Fibroblast of skin of scalp (primary cell): Measurements from ENCODE around the gene SERINC5.
"Not testable (repeated sequence)": the region's sequence is repeated elsewhere in the genome, so short reads cannot be mapped to it uniquely, and the experiment has no call there.

Source experiments
- DNase-seq: peaks from one replicate; pipeline ENCODE4 v3.0.0-alpha.2; 2013

Gene SERINC5

DNA sequence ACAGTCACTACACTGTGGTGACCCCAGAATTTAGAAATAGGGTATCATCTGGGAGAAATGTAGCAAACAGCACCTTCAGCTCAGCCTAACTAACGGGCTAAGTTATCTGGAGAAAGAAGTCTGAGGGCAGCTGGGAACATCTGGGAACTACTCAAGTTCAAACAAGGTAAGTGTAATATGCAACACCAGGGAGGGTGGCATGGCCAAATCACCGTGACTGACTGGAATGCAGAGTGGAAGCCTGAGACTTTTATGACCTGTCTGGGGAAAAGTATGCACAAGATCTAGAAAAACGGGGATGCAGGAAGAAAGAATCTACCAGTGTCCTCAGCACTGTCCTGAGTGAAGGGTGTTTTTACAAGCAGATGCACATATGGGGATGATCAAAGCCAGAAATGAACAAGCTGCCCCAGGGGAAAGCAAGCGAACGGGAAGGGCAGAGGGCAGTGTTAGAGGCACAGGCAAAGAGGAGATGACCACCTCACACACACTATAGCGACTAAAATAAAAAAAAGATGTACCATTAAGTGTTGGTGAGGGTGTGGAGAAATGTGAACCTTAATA, 59.9 kb downstream of the SERINC5 start:
- no peak for DNase-seq

DNA sequence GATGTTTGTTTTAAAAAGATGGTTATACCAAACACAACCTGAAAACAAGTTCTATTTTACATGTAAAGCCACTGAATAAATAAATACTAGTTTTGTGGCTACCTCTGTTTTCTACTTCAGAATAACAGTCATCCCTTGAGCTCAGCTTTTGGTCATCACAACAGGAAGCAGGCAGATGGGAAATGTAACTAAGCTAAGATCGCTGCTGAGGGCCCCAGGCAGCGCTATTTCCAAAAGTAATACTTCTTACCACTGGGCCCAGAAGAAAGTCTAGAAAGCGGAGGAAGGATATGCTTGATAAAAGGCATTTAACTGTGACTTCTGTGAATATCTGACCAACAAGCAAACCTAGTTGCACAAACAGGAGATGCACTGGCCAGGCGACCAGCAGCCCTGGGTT, 61.4 kb downstream of the SERINC5 start:
- DNase-seq = no peak

DNA sequence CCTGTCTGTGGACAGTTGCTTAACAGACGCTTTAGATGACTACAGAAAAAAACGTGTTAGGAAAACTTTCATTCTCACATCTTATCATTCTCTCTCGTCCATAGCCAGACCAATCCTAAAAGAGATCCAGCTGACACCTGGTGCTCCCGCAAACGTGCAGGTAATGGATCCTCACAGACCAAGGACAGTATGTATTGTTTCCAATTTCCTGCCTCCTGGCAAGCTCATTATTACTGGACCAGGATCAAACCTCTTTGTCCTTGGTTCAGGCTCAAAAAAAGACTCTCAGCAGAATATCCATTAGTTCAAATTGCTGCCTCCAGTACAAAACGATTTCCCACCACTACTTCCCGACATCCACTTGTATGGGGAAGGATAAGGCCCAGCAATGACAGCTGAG, 62.4 kb downstream of the SERINC5 start:
- DNase-seq = no peak

DNA sequence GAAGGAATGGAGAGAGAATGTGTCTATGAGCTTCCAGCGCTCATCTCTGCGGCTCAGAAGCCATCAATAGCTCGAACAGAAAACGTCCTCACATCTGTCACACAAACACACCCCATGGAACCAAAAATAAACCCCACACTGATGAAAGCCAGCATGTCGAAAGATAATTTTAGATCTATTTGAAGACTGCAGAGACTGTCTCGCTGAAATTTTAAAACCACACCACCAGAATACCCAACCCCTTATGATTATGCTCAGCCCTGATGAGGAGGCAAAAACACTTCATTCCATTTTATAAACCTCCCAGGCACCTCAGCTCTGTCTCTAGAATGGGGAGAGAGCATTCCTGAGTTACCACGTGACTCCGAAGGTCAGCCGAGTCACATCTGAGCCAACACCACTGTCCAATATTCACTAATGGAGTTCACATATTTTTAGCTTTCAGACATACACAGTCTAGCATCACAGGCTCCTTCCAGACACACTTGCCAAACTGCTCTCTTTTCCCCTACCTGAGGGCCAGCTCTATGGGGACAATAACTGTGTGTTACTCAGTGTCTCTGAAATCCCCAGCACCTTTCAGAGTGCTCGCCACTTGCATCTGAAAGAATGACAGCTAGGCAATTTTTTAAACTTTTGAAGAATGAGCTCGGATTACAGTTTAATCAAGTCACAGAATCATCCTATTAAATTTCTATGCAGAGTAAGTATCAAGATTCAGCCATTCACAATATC, 63.2 kb downstream of the SERINC5 start:
- DNase-seq = peak; percentile 40

DNA sequence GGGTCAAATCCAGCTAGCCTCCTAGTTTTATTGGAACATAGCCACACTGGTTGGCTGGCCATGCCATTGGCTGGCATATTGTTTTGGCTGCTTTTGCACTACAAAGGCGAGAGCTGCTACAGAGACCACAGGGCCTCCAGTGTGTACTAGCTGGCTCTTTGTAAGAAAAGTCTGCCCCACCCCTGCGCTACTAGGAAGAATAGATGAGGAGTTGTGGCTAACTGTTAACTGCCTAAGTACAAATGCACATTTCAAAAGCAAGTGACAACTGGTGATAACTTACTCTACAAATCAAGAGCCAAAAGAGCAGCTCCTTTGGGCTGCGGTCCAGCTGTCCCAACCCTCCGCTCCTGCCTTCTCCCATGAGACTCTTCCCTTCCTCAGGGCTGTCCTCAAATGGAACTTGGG, 63.9 kb downstream of the SERINC5 start:
- no peak for DNase-seq

DNA sequence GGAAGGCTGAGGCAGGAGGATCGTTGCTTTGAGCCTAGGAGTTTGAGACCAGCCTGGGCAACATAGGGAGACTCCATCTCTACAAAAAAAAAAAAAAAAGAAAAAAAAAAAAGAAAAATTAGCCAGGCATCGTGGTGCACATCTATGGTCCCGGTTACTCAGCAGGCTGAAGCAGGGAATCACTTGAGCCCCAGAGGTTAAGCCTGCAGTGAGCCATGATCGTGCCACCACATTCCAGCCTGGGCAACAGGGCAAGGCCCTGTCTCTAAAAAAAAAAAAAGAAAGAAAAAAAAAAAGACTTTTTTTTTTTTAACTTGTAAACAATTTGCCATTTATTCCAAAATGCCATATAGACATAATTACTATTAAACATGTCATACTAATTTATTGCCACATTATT, 64.5 kb downstream of the SERINC5 start:
- DNase-seq = no peak

DNA sequence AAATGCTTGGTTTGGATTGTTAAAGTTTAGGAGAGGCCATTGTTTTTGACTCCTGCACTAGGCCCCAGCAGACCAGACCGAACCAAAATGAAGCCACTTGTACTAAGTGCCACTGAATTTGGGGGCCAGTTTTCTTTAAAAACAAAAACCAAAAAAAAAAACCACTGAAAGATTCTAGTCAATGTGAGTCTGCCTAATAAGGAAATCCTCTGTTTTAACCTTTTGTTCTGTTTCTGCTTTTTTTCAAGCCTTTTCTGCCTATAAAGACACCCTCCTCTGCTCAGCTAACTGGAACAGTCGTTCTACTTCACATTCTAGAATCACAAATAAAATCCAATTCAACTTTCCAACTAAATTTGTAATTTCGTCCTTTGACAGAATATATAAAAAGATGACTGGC, 64.9 kb downstream of the SERINC5 start:
- no peak for DNase-seq

DNA sequence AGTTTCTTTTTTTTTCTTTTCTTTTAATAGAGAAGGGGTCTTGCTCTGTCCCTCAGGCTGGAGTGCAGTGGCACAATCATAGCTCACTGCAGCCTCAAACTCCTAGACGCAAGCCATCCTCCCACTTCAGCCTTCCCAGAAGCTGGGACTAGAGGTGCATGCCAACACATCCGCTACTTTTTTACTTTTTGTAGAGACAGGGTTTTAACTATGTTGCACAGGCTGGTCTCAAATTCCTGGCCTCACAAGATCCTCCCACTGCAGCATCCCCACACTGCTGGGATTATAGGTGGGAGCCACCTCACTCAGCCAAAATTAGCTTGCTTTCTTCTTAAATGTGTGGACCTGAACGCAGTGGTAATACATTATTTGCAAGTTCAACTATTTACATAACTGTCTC, 66.1 kb downstream of the SERINC5 start:
- DNase-seq = no peak

DNA sequence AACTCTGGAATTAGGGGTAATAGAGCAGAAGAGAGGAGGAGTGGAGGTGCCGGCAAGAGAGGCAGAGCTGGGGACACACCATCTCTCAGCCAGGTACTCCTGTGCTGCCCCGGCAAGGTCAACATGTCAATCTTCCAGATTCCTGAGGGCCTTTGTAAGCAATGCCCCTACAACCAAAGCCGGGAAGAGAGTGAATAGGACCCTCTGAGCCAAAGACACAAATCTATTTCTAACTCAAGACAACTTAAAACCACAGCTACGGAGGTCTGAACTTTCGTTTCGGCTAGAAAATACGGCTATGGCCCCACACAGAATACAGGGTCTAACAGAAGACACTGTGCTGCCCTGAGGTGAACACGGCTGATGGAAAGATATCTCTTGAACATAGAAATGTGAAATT, 66.6 kb downstream of the SERINC5 start:
- no peak for DNase-seq

DNA sequence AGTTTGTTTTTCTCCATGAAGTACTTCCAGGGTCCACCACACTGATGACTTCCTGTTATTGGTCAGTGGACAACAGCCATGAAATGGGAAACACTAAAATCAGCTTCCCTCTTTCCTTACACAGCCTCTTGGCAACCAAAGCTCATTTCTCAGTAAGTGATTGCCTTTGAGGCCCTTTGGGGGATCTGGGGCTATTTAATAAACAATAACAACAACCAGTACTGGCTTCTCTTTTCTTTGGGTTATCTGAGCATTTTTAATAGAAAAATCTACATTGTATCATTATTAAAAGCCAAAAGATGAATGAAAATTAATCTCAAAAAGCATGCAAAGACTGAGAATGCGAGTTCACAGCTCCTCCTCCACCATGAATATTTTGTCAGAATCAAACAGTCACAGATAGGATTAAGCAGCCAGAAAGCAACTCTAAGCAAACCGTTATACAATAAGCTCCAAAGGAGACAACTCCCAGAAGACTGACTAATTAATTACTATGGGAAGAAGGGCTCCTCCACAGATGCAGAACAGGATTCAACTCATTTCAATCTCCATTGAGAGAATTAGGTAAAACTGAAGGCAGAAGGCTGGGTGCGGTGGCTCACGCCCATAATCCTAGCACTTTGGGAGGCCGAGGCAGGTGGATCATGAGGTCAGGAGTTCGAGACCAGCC, 68.3 kb downstream of the SERINC5 start:
- DNase-seq = no peak

DNA sequence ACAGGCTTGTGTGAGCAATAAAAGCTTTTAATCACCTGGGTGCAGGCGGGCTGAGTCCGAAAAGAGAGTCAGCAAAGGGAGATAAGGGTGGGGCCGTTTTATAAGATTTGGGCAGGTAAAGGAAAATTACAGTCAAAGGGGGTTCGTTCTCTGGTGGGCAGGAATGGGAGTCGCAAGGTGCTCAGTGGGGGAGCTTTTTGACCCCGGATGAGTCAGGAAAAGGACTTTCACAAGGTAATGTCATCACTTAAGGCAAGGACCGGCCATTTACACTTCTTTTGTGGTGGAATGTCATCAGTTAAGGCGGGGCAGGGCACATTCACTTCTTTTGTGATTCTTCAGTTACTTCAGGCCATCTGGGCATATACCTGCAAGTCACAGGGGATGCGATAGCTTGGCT, 70.3 kb downstream of the SERINC5 start:
- not testable (repeated sequence) for DNase-seq

DNA sequence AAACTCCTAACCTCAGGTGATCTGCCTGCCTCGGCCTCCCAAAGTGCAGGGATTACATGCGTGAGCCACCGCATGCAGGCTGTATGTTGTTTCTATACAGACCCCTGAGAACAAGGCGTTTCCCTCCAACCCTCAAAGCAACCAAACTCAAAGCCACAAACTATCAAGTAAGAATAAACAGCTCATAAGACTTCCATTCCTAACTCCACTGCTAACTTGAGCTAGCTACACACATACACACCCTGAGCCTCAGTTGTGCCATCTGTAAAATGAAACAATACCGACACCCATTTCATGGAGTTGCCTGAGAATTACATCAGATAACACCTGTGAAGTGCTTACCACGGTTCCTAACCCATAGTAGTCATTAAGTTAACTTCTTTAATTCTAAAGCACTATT, 70.8 kb downstream of the SERINC5 start:
- no peak for DNase-seq

DNA sequence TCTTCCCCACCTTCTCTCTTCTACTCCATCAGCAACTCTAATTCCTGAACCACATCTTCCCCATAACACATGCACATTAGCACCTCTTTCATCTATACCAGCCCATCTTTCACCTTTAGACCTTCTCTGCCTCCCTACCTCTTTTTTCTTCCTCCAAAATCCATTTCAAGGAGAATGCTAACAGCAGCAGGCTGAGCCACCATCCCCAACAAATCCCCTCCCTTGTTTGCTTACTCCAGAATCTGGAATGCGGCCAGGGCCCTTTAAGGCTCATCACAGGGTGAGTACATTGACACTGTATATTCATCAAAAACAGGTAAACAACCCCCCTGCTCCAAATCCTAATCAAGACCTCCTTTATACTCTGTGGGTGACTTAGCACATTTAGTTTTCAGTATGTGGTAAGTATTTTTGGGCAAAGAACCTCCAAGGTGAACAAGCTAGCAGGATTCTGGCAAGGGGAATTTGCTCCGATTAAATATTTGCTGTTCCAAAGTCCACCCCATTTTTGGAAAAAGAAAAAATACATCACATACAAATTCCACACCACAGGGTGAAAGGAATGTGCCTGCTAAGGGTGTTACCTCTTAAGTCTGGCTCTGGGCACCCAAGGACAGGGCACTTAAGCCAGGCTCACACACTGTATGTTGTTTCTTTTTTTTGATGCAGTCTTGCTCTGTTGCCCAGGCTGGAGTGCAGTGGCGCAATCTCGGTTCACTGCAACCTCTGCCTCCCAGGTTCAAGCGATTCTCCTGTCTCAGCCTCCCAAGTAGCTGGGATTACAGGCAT, 71.4 kb downstream of the SERINC5 start:
- no peak for DNase-seq

DNA sequence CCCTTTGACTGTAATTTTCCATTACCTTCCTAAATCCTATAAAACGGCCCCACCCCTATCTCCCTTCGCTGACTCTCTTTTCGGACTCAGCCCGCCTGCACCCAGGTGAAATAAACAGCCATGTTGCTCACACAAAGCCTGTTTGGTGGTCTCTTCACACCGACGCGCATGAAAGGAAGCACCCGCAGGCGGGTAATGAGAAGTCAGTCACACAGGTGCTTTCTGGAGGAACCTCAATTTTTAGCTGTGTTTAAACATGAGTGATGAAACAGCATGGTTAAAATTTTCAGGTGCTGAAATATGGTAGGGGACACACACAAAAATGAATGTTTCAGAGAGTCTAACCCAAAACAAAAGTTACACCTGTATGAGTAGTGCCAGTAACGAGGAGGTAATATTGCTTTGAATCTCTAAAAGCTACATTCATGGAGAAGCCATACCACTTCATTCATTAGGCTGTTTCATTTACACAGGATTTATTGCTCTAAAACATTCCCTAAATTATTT, 72.1 kb downstream of the SERINC5 start:
- not testable (repeated sequence) for DNase-seq

DNA sequence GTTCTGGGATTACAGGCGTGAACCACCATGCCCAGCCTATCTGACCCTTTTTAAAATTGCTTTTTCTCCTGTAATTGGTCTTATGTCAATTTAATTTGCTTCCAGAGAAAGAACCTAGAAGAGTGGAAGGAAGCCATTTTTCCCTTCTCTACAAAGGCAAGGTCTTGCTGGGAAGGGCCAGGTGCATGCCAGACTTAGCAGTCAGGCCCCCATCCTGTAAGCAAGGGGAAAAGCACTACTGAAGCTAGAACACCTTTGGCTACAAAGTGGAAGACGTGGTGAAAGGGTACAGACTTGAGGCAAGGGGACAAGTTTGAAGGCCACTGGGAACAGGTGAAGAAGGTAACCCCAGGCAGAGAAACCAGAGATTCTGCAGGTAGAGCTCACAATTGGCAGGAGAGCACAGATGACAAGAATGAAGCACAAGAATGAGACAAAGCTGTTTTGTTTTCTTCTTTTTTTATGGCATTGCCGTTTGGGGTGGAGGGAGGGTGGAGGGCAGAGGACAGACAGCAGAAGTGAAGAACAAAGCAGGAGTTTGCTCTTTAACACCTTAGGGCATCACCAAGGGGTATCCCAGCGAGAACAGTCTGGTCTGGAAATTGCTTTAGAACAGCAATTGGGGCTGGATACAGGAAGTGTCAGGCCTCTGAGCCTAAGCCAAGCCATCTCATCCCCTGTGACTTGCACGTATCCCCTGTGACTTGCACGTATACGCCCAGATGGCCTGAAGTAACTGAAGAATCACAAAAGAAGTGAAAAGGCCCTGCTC, 72.9 kb downstream of the SERINC5 start:
- DNase-seq = no peak

DNA sequence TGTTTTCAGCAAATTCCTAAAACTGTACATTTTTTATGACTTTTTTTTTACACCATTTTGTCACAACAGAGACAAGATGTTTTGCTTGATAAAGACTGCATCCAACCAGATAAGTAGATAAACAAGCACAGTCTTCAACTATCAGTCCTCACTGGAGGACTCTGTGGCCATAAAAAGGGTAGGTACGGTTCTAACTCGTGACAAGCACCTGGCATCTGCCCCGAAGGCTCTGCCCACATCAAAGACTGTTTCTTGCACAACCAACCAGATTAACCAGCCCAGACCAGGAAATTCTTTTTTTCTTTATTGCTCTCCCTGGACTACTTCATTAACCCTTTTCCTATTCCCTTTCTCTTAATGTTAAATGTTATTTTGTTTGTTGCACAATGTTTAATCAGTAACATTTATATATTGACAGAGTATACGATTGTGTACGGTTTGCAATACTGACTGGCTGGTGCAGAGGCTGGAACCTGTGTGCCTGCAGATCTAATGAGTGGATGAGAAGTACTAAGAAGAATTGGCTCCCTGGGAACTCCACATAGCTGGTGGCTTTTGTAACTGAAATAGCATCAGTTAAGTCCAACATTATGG, 74.1 kb downstream of the SERINC5 start:
- no peak for DNase-seq

DNA sequence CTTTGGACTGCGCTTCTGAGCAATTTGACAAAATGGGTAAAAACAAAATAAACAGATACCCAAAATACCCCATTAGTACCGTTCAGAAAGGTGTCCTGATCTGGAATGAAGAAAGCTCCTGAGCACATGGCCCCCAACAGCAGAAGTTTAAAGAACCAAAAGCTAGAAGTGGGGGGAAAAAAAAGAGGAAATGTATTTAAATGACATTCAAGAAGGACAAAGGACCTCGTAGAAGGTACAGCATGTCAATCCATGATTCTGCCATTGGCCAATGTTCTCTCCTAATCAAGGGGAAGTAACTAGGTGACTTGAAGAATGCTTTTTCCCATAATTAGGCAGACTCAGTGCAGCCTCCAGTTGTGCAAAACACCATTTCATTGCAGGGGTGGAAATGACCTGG, 78.6 kb downstream of the SERINC5 start:
- no peak for DNase-seq

DNA sequence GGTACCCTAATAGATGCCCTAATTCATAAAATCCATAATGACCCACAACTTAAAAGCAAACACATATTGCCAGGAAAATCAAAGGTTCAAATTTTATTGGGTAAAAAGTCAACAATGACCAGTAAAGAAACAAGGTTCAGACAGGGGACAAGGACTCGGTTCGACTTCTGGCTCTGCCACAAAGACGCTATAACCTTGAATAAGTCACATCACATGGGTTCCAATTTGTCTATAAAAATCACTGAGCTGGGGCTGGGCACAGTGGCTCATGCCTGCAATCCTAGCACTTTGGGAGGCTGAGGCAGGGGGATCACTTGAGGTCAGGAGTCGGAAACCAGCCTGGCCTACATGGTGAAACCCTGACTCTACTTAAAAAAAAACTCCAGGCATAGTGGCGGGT, 80.5 kb downstream of the SERINC5 start:
- DNase-seq = no peak

DNA sequence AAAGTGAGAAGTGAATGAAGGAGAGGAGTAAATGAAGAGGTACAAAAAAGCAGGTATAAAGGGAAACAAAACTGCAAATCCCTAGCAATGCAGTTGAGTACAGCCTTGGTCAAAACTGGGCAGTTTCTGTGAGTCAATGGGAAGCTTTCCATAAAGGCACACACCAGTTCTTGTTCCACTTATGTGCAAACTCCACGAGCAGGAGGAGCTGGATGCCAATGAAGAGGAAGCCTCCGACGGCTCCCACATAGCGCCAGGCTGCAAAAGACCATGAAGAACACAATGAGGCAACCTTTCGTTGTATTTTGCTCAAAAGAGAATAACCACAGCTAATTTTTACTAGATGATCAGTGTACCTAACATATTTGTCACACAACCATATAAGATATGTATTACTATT, 81.1 kb downstream of the SERINC5 start:
- DNase-seq = no peak

DNA sequence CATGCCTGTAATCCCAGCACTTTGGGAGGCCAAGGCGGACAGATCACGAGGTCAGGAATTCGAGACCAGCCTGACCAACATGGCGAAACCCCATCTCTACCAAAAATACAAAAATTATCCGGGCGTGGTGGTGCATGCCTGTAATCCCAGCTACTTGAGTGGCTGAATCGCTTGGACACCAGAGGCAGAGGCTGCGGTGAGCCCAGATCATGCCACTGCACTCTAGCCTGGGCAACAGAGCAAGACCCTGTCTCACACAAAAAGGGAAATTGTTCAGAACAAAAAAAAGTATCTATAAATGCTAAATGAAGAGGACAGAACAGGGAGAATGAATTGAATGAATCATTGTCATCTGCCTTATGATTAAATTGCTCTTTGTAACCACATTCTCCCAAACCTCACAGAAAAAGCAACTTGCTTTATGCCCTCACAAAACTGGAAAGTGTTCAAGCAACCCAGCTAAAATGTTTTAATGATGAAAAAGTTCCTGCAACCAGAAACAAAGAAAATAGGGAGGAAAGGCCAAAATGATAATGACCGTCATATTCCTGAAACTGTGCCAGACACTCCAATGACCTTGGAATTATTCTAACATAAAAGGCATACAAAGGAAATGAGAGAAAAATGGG, 83.7 kb downstream of the SERINC5 start:
- DNase-seq = no peak

DNA sequence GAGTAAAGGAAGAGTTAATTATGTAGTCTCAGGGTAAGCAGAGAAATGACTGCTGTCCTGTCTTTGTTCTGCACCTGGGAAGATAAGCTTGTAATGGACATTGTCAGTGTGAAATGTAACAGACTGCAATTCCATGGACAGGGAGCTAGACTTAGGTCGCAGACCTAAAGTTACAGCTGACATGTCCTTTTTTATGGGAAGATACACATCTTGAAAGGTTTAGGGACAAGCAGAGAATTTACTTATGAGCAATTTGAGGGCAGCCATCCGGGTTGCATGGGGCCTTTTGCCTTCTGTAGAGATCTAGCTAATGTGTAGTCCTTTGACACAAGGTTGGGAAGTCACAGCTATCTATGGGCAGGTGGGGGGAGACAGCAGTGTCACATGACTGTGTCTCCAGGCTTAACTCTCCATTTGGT, 85.7 kb downstream of the SERINC5 start:
- no peak for DNase-seq
